Glomerular visceral epithelial cell (primary cell): ENCODE results near the gene JUP.
"Not testable (repeated sequence)": the region's sequence is repeated elsewhere in the genome, so short reads cannot be mapped to it uniquely, and the experiment has no call there.

Experiments
- DNase-seq: peaks from one replicate; pipeline ENCODE4 v3.0.0-alpha.2; 2016; ENCODE audit errors: extremely low spot score

Gene JUP

DNA sequence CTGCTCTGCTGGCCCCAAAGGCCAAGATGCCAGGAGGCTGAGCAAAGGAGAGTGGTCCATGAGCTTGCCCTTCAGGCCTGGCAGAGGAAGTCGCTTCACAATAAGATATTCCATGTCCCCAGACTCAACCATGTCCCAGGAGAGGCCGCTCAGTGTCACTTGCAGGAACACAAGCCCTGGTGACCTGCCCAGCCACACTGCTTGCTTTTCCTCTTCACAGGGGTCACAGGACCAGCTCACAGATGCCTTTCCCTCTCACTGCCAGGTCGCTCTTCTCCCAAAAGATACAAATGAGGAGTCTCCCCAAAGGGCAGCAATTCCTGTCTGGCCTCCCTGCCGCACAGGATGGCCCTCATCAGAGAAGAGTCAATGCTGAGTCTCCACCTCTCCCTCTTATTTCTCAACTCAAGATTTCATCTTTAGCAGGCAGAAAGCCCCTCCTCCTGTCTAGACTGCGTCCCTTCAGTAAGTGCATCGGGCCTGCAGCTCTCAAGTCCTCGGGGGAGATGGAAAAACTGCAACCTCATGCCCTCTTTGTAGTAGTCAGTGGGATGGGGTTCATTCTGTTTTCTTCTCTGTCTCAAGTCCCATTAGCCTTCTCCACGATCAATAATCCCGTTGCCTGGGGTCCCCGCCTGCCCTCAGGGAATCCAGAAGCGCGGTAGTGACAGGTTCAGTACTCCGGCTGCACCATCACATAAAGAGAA is 5.0 kb downstream of the JUP start:
- no peak for DNase-seq

DNA sequence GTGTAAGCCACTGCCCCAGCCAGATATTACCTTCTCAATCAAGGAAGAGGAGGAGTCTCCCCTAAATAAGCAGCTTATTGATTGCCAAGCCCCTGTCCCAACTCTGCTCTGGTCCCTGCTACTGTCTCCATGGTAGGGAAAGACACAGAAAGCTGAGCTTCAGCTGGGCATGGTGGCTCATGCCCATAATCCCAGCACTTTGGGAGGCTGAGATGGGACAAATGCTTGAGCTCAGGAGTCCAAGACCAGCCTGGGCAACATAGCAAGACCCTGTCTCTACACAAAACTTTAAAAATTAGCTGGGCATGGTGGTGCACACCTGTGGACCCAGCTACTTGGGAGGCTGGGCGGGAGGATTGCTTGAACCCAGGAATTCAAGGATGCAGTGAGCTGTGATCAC is 6.6 kb downstream of the JUP start:
- no peak for DNase-seq

DNA sequence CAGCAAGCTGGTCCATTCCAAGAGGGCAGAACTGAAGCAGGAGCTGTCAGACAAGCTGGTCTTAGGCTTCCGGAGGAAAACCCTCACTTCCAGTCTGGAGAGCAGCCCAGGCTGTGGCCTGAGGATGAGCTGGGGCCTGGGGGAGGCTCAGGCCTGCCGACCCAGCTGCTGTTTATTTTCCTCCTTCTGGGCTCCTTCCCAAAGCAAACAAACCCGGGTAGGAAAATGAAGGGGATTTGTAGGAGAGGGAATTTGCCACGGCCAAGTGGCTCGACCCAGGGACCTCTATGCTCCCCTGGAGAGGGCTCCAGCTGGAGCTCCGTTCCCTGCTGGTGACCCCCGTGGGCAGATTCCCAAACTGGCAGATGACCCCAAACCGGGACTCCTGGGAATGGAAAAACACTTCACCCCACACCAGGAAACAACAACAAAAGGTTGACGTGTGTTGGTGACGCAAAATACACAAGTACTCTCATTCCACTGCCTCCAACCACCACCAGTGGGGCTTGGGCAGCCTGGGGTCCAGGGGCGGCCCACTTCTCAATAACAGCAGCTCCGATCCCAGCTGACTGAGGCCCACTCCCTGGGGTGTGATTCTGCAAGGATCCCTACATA is 8.8 kb downstream of the JUP start:
- DNase-seq: peak; percentile 93

GRCh38 chr17:41777157-41777573 is 9.3 kb downstream of the JUP start:
- DNase-seq: peak; percentile 91

DNA sequence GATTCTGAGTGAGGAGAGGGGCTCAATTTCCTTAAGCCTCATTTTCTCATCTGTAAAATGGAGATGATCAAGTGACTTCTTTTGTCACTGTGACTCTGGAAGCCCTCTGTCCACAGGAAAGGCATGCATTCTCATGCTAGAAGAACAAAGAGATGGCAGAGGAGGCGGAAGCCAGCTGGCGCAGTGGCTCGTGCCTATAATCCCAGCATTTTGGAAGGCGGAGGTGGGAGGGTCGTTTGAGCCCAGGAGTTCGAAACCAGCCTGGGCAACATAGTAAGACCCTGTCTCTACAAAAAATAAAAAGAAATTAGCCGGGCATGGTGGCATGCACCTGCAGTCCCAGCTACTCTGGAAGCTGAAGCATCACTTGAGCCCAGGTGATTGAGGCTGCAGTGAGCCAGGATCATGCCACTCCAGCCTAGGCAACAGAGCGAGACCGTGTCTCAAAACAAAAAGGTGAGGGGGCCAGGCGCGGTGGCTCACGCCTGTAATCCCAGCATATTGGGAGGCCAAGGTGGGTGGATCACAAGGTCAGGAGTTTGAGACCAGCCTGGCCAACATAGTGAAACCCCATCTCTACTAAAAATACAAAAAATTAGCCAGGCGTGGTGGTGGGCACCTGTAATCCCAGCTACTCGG is 10.1 kb downstream of the JUP start:
- DNase-seq: not testable (repeated sequence)

GRCh38 chr17:41775394-41776226 is 10.9 kb downstream of the JUP start:
- DNase-seq: no peak

DNA sequence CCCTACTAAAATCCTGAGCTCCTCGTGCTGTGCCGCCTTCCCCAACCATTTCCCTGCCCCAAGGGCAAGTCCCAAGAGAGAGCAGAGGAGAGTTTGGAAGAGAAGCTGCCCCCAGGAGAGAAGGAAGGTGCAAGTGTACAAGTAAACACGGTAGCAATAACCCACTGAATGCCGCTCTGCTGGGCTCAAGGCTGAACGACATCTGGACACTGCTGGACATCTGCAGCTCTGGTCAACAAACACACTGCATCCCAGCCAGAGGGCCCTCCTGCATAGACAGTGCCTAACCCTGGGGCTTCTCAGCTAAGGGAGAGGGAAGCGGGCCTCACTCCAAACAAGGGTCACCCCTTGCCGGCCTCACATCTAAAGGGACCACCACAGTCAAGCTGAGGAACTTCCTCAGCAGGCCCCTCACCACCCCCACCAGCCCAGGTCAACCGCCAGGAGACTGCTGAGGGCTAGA is 12.7 kb downstream of the JUP start:
- DNase-seq: no peak

DNA sequence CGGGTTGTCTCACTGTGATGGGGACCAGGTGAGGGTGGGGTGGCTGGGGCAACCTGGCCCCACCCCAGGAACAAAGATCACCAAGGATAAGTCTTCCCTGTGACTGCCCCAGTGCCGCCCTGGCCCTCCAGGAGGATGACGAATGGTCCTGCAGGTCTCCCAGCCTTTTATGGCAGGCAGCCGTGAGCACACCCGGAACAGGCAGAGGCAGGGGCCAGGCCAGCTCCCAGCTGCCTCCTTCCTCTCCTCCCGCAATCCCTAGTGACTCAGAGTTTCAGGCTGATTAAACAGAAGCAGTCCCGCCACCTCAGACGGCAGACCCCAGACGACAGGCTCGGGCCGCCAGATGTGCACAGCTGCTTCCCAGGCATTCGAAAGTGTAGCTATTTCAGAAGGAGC is 13.3 kb downstream of the JUP start:
- peak; percentile 92 for DNase-seq

- no peak for DNase-seq
Measured at GRCh38 chr17:41772586-41773189, 13.8 kb downstream of the JUP start.

DNA sequence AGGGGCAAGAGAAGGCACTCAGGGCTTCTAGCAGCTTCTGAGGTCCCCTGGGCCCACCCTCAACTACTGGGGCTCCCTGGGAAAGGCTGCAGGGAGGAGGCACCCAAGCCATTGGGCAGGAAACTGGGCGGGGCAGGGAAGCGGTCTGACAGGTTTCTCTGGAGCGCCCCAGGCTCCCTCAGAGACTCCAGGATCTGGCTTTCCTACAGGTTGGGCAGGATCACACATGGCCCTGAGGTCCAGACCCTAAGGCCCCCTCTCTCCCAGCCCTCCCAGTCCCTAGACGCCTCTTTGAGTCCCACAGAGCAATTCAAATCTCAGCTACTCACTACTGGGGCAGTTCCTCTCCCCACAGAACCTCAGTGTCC is 14.3 kb downstream of the JUP start:
- DNase-seq: no peak

DNA sequence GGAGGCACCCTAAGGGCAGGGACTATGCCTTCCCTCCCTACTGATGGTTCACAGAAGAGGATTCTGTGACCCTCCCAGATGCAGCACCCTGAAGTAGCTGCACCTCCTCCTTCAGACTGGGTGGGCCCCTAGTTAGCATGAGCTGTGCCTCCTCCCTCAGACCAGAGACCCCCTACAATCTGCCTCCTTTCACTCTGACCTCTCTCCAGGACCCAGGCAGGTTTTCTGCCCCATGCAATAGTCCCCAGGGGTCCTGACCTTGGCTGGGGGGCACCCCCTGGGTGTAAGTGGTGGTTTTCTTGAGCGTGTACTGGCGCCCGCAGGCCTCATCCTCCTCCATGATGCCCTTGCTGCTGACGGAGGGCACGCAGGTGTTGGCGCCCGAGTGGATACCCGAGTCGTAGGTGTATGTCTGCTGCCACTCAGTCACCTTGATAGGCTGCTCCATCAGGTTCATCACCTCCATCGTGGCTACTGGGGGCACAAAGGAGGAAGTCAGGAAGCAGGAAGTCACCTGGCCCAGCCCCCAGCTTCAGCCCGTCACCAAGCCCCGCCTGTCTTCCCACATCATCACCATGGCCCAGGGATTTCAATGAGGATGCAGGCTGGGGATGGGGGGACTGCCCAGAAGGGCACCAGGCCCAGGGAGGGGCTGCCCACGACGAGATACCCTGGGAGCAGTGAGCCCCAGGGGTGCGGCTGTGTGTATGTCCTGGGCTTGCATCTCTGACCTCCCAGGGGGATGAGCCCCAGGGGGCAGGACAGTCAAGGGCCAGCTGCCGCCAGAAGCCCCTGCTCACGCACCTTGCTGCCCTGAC is 14.9 kb downstream of the JUP start:
- no peak for DNase-seq

DNA sequence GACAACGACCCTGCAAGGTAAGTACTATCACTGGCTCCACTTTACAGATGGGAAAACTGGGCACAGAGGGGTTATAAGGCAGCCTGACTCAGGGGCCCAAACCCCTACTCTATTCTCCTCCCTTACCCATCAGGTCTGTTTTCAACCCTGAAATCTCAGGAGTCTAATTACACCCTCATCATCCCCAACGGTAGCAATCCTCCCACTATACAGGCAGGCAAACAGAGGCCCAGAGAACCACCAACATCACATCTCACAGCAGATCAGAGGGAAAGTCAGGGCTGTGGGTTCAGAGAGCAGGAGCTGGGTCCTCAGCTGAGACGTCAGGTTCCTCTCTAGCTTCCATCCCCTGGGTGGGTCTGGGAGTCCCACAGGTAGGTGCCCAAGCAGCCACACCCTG is 16.5 kb downstream of the JUP start:
- no peak for DNase-seq

GRCh38 chr17:41769346-41769862 is 17.1 kb downstream of the JUP start:
- DNase-seq: no peak

DNA sequence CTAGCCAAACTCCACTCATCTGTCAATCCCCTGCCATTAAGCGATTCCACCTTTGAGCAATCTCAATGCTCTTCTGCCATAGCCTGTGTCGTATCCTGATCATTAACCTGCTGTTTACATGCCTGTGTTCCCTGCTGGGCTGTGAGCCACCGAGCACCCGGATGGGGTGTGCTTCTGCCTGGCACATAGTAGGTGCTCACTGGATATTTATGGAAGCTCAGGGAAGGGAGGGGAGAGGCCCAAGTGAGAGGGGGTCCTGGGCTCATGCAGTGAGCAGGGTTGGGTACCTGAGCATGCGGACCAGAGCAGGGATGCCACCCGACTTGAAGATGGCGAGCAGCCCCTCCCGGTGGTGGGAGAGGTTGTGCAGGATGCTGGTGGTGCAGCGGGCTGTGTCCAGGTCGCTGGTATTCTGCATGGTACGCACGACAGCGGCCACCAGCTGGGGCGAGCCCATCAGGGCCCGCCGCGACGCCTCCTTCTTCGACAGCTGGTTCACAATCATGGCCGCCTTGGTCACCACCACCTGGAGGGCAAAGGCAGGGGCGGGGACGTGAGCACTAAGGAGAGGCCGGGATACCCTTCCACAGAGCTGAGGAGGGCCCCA is 17.7 kb downstream of the JUP start:
- DNase-seq: no peak

DNA sequence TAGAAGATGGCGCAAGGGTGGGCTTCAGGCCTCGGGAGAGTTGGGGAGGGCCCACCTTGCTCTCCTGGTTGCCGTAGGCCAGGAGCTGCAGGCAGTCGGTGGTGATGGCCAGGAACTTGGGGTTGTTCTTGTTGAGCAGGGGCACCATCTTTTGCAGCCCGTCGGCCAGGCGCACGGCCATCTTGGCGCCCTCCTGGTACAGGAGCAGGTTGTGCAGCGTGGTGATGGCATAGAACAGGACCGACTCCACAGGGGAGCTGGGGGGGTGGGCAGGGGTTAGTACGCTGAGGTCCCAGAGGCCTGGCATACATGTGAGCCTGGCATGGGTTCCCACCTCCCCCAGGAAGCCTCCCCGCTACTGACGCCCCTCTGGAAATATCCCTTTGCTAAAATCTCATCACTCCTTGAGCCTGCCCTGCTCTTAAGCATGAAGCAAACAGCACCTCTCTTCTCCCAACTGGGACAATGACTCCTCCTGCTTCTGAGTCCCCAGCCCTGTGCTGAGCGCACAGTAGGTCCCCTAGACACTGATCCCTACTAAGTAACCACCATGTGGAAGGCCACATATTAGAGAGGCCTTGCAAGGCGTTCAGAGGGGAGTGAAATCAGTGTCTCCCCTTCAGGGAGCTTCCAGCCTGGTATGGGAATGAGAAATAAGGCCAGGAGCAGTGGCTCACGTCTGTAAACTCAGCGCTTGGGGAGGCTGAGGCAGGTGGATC is 19.0 kb downstream of the JUP start:
- DNase-seq: no peak

DNA sequence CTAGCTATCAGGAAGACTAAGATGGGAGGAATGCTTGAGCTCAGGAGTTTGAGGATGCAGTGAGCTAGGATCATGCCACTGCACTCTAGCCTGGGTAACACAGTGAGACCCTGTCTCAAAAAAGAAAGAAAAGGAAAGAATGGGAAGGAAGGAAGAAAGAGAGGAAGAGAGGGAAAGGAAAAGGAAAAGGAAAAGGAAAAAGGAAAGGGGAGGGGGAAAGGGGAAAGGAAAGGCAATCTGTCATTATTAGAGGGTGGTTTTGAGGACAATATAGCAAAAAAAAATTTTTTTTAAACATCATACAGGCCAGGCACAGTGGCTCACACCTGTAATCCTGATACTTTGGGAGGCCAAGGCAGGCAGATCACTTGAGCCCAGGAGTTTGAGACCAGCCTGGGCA is 20.4 kb downstream of the JUP start:
- DNase-seq: no peak

DNA sequence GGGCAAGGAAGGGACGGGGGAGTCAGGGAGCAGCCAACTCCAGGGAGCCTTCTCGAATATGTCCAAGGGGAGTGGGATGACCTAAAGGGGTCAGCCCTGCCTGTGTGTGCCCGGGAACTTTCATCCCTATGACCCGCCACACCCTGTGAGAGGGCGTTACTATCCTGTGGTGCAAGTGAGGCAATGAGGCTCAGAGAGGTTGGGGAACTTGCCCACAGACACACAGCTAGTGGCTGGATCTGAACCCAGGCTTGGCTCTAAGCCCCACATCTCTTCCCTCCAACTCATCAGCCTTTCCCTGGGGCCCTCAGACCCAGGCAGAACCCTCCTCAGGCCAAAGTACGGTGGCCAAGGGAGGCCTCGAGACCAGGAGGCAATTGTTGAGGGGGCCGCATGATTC is 23.2 kb downstream of the JUP start:
- DNase-seq: no peak

- no peak for DNase-seq
Measured at GRCh38 chr17:41762841-41763240, 23.7 kb downstream of the JUP start.

- no peak for DNase-seq
Measured at GRCh38 chr17:41762391-41762790, 24.1 kb downstream of the JUP start.

DNA sequence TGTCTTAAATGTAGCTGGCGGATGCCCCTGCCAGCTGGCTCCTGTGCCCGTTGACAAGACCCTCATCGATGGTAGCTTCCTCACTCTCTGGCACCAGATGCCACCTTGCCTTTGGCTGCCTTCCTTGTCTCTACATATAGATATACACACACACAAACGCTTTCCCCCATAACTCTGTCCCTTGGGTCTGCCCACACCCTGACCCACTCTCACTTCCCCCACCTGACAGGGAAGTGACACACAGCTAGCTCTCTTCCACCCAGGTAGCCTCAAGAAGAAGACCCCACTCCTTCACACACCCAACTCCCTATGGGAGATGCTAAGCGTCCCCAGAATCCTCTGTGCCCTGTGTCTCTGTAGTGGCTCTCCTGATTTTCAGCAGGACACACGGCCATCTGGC is 25.6 kb downstream of the JUP start:
- no peak for DNase-seq
